Stomach smooth muscle (tissue), 2 donors: ENCODE measurements around the gene REEP3.
"Not testable (repeated sequence)": the region's sequence is repeated elsewhere in the genome, so short reads cannot be mapped to it uniquely, and the experiment has no call there.

Source experiments
- H3K27ac ChIP-seq: one replicate; pipeline ENCODE4 v1.7.0; 2013; ENCODE audit warnings: mild to moderate bottlenecking, low read length, inconsistent platforms
- H3K27me3 ChIP-seq, 2 donors: one replicate each; pipeline ENCODE4 v1.7.0; 2013; ENCODE audit warnings: low read length in 2 of 2; ENCODE audit not compliant: insufficient read depth in 2 of 2, control insufficient read depth in 1 of 2
- H3K36me3 ChIP-seq, 2 donors: one replicate each; pipeline ENCODE4 v1.7.0; 2013; ENCODE audit warnings: low read length in 2 of 2; ENCODE audit not compliant: control insufficient read depth in 2 of 2, insufficient read depth in 2 of 2
- H3K4me1 ChIP-seq: one replicate; pipeline ENCODE4 v1.7.0; 2013; ENCODE audit warnings: low read length; ENCODE audit not compliant: control insufficient read depth, insufficient read depth
- H3K4me3 ChIP-seq, 2 donors: one replicate each; pipeline ENCODE4 v1.7.0; 2013; ENCODE audit warnings: low read length in 2 of 2
- H3K9ac ChIP-seq, 2 donors: one replicate each; pipeline ENCODE4 v1.7.0; 2013; ENCODE audit warnings: low read length in 2 of 2, mild to moderate bottlenecking in 1 of 2
- H3K9me3 ChIP-seq, 2 donors: one replicate each; pipeline ENCODE4 v1.7.0; 2013; ENCODE audit warnings: low read length in 2 of 2; ENCODE audit not compliant: control insufficient read depth in 2 of 2
- donor health status: healthy.
- donor health status: Pancreatic carcinoma.

The REEP3 gene

GRCh38 chr10:63665006-63665580, 143.9 kb downstream of the REEP3 start:
- H3K27ac ChIP-seq, H3K9ac ChIP-seq, H3K4me1 ChIP-seq, H3K27me3 ChIP-seq, H3K4me3 ChIP-seq, H3K36me3 ChIP-seq, H3K9me3 ChIP-seq: not testable (repeated sequence)

GRCh38 chr10:63665670-63666134, 144.5 kb downstream of the REEP3 start:
- Histone ChIP-seq H3K9me3 (no peaks in the 10 kb centered on the region), H3K9ac (no peak overlapping the region)

GRCh38 chr10:63666836-63667383, 145.7 kb downstream of the REEP3 start:
- Histone ChIP-seq H3K36me3 (no peaks in the 10 kb centered on the region), H3K27me3 (no peaks in the 10 kb centered on the region), H3K4me3 (no peak overlapping the region), H3K4me1 (peaks cover 6% of the 10 kb centered on the region), H3K9ac (no peak overlapping the region), H3K9me3 (no peaks in the 10 kb centered on the region), H3K27ac (no peak overlapping the region)

More at GRCh38 chr10:63665670-63666134, 144.5 kb downstream of the REEP3 start:
- Histone ChIP-seq H3K4me1 (no peaks in the 10 kb centered on the region), H3K36me3 (no peaks in the 10 kb centered on the region), H3K27ac (no peak overlapping the region), H3K4me3 (no peak overlapping the region), H3K27me3 (no peaks in the 10 kb centered on the region)

GRCh38 chr10:63667596-63668480, 146.6 kb downstream of the REEP3 start:
- Histone ChIP-seq H3K4me3 (no peak overlapping the region), H3K9me3 (no peaks in the 10 kb centered on the region), H3K27me3 (no peaks in the 10 kb centered on the region), H3K36me3 (no peaks in the 10 kb centered on the region), H3K9ac (no peak overlapping the region), H3K27ac (no peak overlapping the region), H3K4me1 (peaks cover 11% of the 10 kb centered on the region)

GRCh38 chr10:63670291-63670898, 149.2 kb downstream of the REEP3 start:
- peaks cover 16% of the 10 kb centered on the region for H3K4me1 ChIP-seq
- no peaks in the 10 kb centered on the region for H3K36me3 ChIP-seq
- H3K27me3 ChIP-seq: no peaks in the 10 kb centered on the region
- no peak overlapping the region for H3K9ac ChIP-seq
- no peaks in the 10 kb centered on the region for H3K9me3 ChIP-seq
- no peak overlapping the region for H3K4me3 ChIP-seq
- peak overlapping the region; percentile 0 for H3K27ac ChIP-seq

GRCh38 chr10:63671317-63671937, 150.2 kb downstream of the REEP3 start:
- peak overlapping the region; percentile 42 for H3K27ac ChIP-seq
- H3K9me3 ChIP-seq: no peaks in the 10 kb centered on the region
- H3K4me3 ChIP-seq: no peak overlapping the region
- H3K36me3 ChIP-seq: no peaks in the 10 kb centered on the region
- peaks cover 16% of the 10 kb centered on the region for H3K4me1 ChIP-seq
- H3K9ac ChIP-seq: no peak overlapping the region
- no peaks in the 10 kb centered on the region for H3K27me3 ChIP-seq

GRCh38 chr10:63672491-63672890, 151.3 kb downstream of the REEP3 start:
- Histone ChIP-seq H3K9me3 (no peaks in the 10 kb centered on the region), H3K36me3 (no peaks in the 10 kb centered on the region), H3K27ac (no peak overlapping the region), H3K4me1 (peaks cover 16% of the 10 kb centered on the region), H3K27me3 (no peaks in the 10 kb centered on the region), H3K4me3 (no peak overlapping the region), H3K9ac (no peak overlapping the region)

GRCh38 chr10:63673246-63673645, 152.0 kb downstream of the REEP3 start:
- no peaks in the 10 kb centered on the region for H3K9me3 ChIP-seq
- H3K4me1 ChIP-seq: peaks cover 16% of the 10 kb centered on the region
- H3K27ac ChIP-seq: no peak overlapping the region
- H3K9ac ChIP-seq: no peak overlapping the region
- H3K4me3 ChIP-seq: no peak overlapping the region
- no peaks in the 10 kb centered on the region for H3K27me3 ChIP-seq
- no peaks in the 10 kb centered on the region for H3K36me3 ChIP-seq

- no peaks in the 10 kb centered on the region for H3K27me3 ChIP-seq
- H3K9me3 ChIP-seq: no peaks in the 10 kb centered on the region
- no peak overlapping the region for H3K27ac ChIP-seq
- no peak overlapping the region for H3K9ac ChIP-seq
- H3K4me1 ChIP-seq: peaks cover 16% of the 10 kb centered on the region
- no peaks in the 10 kb centered on the region for H3K36me3 ChIP-seq
- H3K4me3 ChIP-seq: no peak overlapping the region
Measured at GRCh38 chr10:63673846-63674245, 152.6 kb downstream of the REEP3 start.
